Ramos (cell line): ENCODE measurements around the gene TSPAN33.
"Not testable (repeated sequence)": the region's sequence is repeated elsewhere in the genome, so short reads cannot be mapped to it uniquely, and the experiment has no call there.

Experiments used
- in situ Hi-C: fragments of 300-500 bp; cut with MboI; formaldehyde crosslinking; loops from one replicate; pipeline ENCODE4 v1.14.3; 2022; ENCODE audit warnings: low sequenced_read_pairs; ENCODE audit not compliant: unreplicated experiment

The TSPAN33 gene, protein sequence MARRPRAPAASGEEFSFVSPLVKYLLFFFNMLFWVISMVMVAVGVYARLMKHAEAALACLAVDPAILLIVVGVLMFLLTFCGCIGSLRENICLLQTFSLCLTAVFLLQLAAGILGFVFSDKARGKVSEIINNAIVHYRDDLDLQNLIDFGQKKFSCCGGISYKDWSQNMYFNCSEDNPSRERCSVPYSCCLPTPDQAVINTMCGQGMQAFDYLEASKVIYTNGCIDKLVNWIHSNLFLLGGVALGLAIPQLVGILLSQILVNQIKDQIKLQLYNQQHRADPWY

DNA sequence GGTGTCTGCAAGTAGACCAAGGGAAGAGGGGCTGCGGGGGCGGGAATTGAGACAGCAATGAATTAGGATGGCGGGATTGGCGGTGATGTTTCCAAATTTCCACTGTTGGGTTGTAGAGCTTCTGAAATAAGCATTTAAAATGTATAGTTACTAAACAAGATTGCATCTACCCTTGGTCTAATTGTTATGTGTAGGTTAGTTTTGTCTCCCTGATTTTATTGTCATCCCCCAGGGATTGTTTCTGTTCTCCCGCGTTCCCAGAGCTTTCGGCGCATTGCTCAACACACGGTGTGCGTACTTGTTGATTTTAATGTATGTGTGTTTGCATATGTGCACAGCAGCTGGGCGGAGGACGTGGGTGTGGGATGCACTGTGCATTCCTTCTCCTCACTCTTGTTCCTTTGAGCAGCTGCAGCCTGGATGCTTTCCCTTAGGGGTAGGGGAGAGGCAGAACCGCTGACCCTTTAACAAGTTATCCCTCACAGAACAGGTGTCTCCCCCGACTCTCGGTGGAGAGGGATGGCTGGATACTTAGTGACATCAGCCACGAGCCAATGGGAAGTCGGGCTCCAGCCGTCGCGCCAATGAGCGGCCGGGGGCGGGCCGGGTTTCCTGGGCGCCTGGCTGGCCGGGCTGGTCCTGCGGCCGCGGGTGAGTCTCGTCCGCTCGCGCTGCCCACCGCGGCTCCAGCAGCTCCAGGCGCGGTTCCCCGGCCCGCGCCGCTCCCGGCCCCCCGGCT is at the start of gene TSPAN33:
Gene TSPAN33, plus strand, starts transcription at position 613 of the 739 bp plus-strand sequence. CDS start 274 bp downstream, outside the sequence.
- in situ Hi-C loops = no loop called here

DNA sequence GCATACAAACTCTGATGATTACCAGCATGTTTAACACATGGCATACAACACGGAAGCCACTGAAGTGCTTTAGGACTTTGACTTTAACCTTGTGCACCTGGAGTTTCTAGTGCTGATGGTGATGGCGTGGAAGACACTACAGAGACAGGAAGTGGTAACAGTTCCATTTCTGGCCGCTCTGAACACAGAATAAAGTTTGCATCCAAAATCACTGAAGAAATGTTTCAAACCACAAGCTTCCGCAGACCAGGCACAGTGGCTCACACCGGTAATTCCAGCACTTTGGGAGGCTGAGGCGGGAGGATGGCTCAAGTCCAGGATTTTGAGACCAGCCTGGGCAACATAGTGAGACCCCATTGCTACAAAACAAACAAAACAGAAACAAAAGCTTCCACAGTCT is 49.2 kb upstream of the TSPAN33 start:
- in situ Hi-C loops = no loop called here

DNA sequence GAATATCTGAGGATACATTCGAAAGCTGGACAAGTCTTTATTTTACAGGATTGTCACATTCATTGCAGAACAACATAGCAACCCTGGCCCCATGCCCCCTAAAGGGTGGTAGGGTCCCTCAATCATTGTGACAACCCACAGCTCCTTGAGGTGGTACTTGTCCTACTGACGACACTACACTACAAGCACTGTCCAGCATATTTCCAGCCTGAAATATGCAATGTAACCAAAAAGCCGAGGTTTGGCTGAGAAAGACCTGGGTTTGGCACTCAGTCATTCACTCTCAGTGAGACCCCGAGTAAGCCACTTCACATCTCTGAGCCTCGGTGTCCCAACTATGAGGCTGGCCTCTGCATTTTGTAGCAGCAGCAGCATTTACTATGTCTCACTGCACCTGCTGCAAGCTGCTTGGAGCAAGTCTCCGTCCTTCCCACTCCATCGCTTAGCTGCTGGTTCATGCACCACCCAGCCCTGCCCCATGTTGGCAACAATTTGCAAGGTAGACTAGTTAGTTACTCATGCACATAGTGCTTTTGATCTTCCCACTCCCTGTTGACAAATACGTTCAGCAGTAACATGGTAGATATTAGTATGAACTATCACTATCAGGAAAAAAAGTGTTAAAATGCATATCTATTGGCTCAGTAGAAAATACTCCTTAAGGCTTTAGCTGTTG is 46.0 kb upstream of the TSPAN33 start:
- in situ Hi-C loops = no loop called here

DNA sequence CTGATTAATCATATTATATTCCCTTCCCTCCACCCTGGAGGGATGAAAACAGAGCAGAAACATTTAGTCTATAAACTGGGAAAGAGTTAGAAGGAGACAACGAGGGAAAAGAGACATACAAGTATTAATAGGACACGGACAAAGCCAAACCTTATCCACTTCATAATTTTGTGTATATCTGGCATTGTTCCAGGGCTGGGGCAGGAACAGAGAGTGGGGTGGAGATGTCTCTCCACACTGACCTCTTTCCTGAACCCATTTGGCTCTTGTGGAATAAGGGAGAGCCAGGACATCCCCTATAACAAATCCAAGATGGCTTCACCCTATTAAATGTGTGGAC is 43.7 kb upstream of the TSPAN33 start:
- in situ Hi-C loops = no loop called here

DNA sequence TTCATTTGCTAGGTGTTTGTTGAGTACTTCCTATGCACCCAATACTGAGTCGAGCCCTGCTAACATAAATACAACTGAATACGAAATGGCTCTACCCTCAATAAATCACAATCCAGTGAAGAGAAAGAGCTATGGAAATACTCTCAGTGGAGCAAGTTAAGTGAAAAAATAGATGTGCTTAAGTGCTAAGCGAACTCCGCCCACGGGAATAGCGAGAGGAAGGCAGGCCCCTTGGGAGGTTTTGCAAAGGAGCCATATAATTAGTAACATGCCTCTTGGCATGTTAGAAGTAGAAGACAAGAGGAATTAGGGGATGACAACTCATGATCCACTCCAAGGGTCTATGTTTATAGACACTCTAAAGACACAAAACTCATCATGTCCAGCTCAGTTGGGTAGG is 42.8 kb upstream of the TSPAN33 start:
- in situ Hi-C loops = no loop called here

DNA sequence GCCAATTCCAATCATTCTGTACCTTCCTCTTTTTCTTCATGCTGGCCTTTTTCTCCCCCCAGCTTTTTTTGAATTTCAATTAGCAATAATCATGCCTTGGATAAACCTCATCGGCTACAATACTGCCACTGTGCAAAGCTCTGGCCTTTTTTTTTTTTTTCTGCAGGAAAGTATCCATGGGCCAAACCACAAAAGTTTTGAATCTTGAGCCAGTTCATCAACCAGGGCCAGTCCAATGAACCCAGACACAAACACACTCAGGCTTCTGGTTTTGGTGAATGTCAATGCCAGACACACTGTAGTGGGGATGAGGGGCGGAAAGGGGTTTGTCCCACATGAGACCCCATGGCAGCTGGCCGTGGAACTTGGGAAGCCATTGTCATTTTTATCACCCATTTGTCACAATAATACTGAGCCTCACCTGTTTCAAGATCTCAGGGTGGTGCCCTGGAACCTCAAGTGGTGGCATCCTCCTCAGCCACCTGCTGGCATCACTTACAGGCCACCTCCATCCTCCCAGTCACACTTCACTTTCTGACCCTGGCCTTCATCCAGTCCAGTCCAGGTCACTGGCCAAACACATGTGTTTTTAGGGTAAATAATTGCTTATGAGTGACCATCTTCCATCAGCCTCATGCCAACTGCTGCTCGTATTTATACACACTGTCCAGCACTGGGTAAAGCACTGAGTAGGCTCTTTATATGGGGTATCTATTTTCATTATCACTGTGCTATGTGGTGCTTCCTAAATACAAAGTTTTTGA is 40.8 kb upstream of the TSPAN33 start:
- in situ Hi-C loops = no loop called here

DNA sequence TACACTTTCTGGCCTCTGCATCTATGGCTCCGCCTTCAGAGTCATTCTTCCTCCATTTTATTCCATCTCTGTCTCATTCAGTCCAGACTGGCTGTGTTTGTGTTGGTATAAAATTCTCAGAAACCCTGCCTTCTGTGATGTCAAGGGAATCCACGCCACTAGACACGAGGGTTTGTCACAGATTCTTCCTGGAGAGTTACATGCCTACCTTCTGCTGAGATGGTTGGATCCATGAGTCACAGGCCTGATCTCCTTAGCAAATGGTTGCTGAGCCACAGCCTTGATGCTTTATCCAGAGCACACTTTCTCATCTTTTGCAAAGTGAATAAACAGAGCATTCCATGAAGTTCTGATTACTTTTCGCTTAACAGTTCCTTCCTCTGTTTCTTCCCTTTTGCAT is 35.9 kb upstream of the TSPAN33 start:
- in situ Hi-C loops = no loop called here

DNA sequence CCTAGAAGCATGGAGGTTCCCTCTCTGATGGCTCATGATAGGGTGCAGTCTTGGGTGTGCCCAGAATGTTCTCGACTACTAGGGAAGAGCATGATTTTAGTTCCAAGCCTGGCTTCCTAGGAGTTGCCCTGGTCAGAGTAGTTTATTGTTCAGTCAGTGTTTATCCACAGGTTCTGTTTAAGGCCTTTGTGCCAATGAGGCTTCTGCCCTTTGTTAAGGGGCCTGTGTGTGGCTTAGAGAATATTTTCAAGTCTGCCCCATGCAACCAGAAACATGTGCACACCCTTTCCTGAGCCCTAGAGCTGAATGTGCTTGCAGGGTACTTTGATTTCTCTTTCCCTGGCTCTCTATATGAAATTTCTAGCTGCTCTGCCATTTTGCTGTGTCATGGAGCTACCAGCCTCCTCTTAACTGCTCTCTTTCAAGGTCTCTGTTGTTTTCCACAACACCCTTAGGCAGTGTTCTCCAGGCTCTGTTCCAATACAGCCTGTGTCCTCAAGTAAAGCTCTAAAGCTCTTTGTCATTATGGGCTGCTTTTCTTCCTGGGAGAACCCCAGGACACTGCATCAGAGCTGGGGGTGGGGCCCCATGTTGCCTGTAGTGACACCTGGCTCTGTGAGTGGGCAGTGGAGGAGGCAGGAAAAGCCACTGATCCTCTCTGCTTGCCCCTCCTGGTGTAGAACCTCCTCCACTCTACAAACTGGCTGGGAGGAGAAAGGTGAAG is 34.1 kb upstream of the TSPAN33 start:
- in situ Hi-C loops = no loop called here

DNA sequence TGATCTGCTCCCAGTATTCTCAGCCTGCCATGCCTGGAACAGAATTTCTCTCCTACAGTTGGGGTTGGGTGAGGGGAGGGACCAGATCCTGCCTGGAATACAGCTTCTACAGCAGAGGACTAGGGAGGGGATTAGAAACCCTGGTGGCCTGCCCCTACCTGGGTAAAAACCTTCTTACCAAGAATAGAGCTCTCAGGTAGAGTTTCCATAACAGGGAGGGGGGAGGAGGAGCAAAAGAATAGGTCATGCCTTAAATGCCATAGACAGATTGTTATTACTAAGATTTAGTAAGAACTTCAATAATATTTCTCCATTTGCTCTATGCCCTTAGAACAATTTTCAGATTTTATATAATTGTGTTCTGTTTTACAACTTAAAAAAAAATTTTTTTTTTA is 33.5 kb upstream of the TSPAN33 start:
- in situ Hi-C loops = no loop called here

DNA sequence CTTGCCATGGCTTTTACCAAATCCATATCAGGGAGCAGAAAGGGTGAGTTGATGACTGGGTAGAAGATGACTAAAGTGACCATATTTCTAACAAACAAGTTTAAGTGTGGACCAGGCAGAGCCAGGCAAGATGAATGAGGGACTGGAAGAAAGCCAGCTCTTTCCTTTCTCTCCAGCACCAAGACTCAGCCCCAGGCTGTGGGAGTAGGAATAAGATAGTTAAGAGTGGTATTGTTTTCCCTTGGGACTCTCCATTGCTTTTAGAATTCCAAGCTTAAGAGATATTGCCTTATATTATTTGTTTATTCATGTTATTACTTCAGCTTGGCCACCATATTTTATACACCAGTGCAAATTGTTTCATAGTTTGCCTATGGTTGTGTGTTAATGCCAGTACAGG is 28.8 kb upstream of the TSPAN33 start:
- in situ Hi-C loops = no loop called here

DNA sequence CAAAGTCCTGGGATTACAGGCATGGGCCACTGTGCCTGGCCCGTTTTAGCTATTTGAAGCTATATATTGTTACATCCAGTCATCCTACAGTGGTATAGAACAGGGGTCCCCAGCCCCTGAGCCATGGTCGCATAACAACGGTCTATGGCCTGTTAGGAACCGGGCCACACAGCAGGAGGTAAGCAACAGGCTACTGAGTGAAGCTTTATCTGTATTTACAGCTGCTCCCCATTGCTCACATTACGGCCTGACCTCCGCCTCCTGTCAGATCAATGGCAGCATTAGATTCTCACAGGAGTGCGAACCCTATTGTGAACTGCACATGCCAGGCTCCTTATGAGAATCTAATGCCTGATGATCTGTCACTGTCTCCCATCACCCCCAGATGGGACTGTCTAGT is 26.3 kb upstream of the TSPAN33 start:
- in situ Hi-C loops = no loop called here

DNA sequence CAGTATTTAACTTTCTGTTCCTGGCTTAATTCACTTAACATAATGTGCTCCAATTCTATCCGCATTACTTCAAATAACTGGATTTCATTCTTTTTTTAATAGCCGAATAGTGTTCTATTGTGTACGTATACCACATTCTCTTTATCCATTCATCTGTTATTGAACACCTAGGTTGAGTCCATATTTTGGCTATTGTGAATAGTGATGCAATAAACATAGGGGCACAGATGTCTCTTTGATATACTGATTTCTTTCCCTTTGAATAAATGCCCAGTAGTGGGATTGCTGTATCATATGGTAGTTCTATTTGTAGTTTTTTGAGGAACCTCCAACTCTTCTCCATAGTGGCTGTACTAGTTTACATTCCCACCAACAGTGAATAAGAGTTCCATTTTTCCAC is 25.5 kb upstream of the TSPAN33 start:
- in situ Hi-C loops = no loop called here

DNA sequence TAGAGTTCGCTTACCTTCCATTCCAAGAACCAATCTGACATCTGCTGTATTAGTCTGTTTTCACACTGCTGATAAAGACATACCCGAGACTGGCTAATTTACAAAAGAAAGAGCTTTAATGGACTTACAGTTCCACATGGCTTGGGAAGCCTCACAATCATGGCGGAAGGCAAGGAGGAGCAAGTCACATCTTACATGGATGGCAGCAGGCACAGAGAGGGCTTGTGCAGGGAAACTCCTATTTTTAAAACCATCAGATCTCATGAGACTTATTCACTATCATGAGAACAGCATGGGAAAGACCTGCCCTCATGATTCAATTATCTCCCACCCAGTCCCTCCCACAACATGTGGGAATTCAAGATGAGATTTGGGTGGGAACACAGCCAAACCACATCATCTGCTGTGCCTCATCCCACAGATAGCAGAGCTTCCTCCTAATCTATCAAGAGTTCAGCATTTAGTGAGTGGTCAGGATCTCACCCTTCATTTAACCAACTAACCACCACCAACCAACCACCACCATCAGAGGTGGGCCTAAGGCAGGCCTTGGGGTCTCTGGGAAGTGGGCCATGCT is 22.9 kb upstream of the TSPAN33 start:
- in situ Hi-C loops = not testable (repeated sequence)

DNA sequence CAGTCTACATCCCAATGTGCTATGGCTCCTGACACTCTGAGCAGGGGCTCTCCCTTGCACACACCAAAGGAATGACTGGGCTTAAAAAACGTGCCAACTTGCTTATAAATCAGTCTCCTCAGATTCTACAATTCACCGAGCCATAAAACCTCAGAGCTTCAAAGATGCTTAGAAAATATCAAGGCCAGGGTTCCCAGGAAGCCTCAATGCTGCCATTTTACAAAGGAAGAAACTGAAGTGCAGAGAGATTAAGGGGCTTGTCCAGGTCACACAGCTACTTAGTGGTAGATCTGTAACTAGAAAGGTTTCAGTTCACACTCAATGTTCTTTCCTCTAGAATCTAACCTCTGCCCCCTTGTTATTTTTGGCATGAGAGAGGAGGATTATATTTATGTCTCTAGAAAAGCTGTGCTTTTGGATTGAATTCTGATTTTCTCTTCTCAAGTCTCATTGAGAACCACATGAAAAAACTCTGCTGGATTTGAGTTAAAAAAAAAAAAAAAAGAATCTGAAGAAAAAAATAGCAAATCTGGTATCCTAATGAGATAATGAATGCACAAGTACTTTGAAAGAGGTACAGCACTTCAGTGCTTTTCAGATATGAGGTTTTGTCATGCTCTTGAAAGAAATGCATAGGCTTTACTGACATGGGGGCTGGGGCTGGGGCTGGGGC is 22.3 kb upstream of the TSPAN33 start:
- in situ Hi-C loops = no loop called here

DNA sequence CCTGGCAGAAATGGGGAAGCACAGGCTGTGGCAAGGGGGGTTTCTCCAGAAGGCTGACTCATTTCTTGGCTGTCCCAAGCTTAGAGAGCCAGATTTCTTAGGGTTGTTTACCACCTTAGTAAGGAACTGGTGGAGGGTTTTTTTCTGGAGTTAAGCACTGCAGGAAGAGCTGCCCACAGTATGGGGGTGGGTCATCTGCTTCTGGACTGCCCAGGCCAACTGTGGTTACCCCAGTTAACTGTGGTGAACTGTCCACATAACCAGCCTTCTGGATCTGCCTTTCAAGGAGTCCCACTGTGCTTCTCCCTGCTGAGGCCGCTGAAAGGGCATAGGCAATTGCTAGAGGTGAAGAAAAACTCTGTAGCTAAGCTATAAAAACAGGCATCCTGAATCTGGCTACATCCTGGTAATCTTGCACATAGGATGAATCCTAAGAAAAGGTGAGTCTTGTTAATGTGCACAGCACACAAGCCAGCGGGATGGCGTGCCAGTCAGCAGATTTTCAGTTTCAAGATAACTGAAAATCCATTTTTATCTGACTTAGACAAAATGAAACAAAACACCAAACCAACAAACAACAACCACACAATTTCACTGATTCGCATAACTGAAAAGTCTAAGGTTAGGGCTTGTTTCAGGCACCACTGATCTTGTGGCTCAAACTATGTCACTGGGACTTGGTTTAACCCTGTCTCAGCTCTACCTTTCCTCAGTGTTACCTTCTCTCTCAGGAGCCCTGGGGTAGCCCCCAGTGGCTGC is 21.6 kb upstream of the TSPAN33 start:
- in situ Hi-C loops = no loop called here

DNA sequence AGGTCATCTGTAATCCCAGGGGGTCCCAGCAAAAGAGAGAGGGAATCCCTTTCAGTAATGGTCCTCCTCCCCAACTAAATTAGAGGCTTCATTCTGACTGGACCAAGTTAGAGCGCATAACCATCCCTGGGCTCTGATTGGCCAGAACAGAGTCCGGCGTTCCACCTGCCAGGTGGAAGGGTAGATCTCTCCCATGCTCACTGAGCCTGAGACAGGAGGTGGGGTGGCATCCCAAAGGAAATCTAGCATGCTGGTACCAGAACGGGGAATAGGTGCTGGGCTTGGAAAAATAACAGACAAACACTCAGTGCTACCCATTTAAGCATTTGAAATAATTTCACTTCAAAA is 21.0 kb upstream of the TSPAN33 start:
- in situ Hi-C loops = no loop called here

DNA sequence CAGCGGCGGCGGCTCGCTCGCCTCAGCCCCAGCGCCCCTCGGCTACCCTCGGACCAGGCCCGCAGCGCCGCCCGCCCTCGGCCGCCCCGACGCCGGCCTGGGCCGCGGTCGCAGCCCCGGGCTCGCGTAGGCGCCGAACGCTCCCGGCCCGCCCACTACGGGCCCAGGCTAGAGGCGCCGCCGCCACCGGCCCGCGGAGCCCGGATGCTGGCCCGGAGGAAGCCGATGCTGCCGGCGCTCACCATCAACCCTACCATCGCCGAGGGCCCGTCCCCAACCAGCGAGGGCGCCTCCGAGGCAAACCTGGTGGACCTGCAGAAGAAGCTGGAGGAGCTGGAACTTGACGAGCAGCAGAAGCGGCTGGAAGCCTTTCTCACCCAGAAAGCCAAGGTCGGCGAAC is 18.2 kb upstream of the TSPAN33 start:
- in situ Hi-C loops = no loop called here

DNA sequence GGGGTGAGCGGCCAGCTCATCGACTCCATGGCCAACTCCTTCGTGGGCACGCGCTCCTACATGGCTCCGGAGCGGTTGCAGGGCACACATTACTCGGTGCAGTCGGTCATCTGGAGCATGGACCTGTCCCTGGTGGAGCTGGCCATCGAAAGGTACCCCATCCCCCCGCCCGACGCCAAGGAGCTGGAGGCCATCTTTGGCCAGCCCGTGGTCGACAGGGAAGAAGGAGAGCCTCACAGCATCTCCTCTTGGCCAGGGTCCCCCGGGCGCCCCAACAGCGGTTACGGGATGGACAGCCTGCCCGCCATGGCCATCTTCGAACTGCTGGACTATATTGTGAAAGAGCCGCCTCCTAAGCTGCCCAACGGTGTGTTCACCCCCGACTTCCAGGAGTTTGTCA is 17.4 kb upstream of the TSPAN33 start:
- in situ Hi-C loops = no loop called here

DNA sequence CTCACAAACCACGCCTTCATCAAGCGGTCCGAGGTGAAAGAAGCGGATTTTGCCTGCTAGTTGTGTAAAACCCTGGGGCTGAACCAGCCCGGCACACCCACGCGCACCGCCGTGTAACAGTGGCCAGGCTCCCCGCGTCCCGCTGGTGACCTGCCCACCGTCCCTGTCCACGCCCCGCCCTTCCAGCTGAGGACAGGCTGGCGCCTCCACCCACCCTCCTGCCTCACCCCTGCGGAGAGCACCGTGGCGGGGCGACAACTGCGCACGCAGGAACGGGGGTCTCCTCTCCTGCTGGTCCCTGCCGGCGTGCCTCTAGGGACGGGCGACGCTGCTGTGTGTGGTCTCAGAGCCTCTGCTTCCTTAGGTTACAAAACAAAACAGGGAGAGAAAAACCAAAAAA is 16.9 kb upstream of the TSPAN33 start:
- in situ Hi-C loops = no loop called here
